HEK293T (cell line): ENCODE results near the gene AP2A2.

ENCODE experiments used
- ARNT ChIP-seq: fragments of 450-650 bp; IDR thresholded peaks from 2 replicates; pipeline ENCODE4 v1.6.1; 2017; ENCODE audit warnings: mild to moderate bottlenecking
- ELF4 ChIP-seq: fragments of 450-650 bp; IDR thresholded peaks from 2 replicates; pipeline ENCODE4 v1.6.1; 2017; ENCODE audit warnings: antibody characterized with exemption
- FOXA1 ChIP-seq: fragments of 450-650 bp; IDR thresholded peaks from 2 replicates; pipeline ENCODE4 v1.6.1; 2016; ENCODE audit warnings: mild to moderate bottlenecking
- FOXK2 ChIP-seq: fragments of 450-650 bp; IDR thresholded peaks from 2 replicates; pipeline ENCODE4 v1.6.1; 2016; ENCODE audit warnings: mild to moderate bottlenecking
- FOXM1 ChIP-seq: fragments of 450-650 bp; IDR thresholded peaks from 2 replicates; pipeline ENCODE4 v1.6.1; 2017; ENCODE audit warnings: mild to moderate bottlenecking, borderline replicate concordance
- L3MBTL2 ChIP-seq: fragments of 450-650 bp; conservative IDR thresholded peaks from 2 replicates; pipeline ENCODE4 v1.6.1; 2016; ENCODE audit warnings: mild to moderate bottlenecking
- LEF1 ChIP-seq: fragments of 450-650 bp; IDR thresholded peaks from 2 replicates; pipeline ENCODE4 v1.6.1; 2017; ENCODE audit warnings: mild to moderate bottlenecking, borderline replicate concordance
- NFRKB ChIP-seq: fragments of 450-650 bp; IDR thresholded peaks from 2 replicates; pipeline ENCODE4 v1.6.1; 2016; ENCODE audit warnings: mild to moderate bottlenecking, moderate library complexity
- SP1 ChIP-seq: fragments of 450-650 bp; IDR thresholded peaks from 2 replicates; pipeline ENCODE4 v1.6.1; 2017
- SUZ12 ChIP-seq: fragments of 450-650 bp; IDR thresholded peaks from 2 replicates; pipeline ENCODE4 v1.6.1; 2016; ENCODE audit warnings: mild to moderate bottlenecking
- TARDBP ChIP-seq: fragments of 450-650 bp; IDR thresholded peaks from 2 replicates; pipeline ENCODE4 v1.6.1; 2016
- ZNF384 ChIP-seq: fragments of 450-650 bp; IDR thresholded peaks from 2 replicates; pipeline ENCODE4 v1.6.1; 2016

- TF ChIP-seq TARDBP (no peak), FOXA1 (no peak), ELF4 (no peak), SP1 (no peak), FOXM1 (no peak), L3MBTL2 (no peak), NFRKB (no peak), SUZ12 (no peak), LEF1 (no peak), ZNF384 (no peak), FOXK2 (no peak), ARNT (no peak)
Measured at GRCh38 chr11:1000357-1001278, 74.9 kb downstream of the AP2A2 start.
